NCI-H510A (cell line): ENCODE measurements around the gene PKP2.

ENCODE experiments used
- DNase-seq: peaks from one replicate; lab custom pipeline; 2025; lab: John Stamatoyannopoulos, UW

PKP2 gene

GRCh38 chr12:32896432-32897280 is at the start of gene PKP2:
Gene PKP2, minus strand, starts transcription at chr12:32896777. Its CDS starts 46 bp downstream, at chr12:32896731.
- DNase-seq = peak; percentile 87

DNA sequence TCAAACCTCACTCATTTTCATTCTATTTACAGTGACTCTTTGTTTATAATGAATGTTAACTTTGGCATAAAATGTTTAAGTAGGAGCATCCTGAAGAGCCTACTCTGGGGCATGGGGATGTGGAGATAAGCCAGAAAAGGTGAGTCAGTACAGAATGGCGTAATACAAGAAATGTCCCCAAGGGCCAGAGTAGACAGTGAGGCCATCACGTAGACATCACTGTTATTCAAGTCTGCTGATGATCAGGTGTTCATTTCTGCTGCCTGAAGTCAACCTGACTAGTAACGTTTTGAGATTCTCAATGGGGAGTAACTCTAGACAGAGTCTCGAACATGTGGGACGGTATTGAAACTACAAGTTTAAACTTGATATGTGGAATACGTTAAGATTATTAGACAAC is 47.6 kb upstream of the PKP2 start:
- no peak for DNase-seq

DNA sequence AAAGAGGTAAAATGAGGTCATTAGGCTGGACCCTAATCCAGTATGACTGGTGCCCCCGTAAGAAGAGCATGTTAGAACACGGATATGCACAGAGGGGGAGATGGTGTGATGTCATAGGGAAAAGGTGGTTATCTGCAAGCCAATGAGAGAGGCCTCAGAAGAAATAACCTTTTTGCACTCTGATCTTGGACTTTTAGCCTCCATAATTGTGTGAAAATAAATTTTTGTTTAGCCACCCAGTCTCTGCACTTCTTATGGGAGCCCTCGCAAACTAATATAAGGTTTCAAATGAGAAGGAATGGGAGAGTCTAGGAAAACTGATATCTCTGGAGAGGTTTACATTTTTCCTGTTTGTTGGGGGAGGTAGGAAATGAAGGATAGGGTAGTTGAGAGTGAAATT is 43.2 kb upstream of the PKP2 start:
- no peak for DNase-seq

DNA sequence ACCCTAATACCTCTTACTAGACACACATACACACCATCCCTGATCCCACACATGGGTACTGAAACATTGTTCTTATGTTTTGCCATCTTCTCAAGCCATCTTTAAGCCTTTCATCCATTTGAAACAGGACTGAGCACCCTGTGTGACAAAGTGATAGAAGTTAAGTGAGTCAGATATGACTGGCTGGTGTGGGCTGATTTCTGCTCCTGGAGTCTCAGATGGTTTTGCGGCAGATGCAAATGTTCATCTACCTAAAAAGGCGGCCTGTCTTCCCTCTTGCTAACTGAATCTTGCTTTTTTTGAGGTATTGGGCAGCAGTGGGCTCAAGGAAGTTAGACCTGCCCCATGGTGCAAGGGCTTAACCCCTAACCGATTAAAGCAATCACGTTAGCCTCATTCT is 30.4 kb upstream of the PKP2 start:
- DNase-seq = no peak

GRCh38 chr12:32926356-32926755 is 29.8 kb upstream of the PKP2 start:
- DNase-seq = no peak

DNA sequence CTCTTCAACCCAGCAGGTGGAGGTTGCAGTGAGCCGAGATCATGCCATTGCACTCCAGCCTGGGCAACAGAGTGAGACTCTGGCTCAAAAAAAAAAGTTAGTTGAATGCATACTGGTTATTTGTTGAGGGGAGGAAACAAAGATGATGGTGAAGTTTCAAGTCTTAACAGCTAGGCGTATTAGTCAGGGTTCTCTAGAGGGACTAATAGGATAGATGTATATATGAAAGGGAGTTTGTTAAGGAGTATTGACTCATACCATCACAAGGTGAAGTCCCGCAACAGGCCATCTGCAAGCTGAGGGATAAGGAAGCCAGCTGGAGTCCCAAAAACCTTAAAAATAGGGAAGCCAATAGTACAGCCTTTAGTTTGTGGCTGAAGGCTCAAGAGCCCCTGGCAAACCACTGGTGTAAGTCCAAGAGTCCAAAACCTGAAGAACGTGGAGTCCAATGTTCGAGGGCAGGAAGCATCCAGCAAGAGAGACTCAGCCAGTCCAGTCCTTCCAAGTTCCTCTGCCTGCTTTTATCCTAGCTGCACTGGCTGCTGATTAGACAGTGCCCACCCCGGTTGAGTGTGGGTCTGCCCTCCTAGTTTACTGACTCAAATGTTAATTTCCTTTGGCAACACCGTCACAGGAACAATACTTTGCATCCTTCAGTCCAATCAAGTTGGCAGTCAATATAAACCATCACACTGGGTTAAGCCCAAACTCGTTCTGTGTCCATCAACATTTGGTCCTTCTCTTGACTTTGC is 26.1 kb upstream of the PKP2 start:
- DNase-seq = no peak

DNA sequence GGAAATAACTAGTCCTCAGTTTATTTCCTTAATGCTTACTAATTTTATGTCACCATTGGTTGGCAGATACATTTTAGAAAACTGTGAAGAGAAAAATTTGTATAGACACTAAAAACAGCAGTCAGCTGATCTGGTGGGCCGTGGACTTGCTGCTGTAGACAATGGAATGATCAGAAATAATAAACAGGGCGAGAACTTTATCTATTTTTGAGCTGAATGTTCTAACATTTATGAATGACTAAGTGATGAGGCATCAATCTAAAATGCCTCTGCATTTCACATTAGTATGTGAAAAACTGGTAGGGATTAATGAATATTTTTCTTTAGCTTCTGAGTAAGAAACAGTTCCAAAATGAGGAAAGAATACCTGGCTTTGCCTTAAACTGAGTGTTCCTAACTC is 24.8 kb upstream of the PKP2 start:
- DNase-seq = no peak

DNA sequence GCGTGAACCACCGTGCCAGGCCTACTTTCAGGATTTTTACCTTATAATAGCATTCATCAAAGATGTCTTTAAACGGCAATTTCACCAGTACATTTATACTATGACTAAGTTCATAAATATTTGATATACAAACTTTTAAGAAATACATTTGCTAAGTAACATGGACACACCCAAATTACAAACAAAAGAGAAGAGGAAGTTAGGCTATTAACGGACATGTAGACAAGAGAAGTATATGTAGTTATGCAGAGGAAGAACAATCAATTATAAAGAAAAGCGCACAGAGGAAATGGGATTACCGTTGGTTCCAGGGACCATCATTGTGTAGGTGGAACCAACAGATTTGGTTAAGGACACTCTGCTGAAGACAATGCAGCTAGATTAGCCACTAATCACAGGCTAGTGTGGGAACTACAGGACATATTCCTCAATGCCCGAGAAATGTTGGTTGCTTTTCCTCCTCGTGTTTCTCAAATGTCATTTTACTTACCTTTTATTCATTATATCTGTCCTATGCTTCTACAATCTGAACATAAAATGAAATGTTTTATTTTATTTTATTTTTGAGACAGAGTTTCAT is 24.0 kb upstream of the PKP2 start:
- no peak for DNase-seq

DNA sequence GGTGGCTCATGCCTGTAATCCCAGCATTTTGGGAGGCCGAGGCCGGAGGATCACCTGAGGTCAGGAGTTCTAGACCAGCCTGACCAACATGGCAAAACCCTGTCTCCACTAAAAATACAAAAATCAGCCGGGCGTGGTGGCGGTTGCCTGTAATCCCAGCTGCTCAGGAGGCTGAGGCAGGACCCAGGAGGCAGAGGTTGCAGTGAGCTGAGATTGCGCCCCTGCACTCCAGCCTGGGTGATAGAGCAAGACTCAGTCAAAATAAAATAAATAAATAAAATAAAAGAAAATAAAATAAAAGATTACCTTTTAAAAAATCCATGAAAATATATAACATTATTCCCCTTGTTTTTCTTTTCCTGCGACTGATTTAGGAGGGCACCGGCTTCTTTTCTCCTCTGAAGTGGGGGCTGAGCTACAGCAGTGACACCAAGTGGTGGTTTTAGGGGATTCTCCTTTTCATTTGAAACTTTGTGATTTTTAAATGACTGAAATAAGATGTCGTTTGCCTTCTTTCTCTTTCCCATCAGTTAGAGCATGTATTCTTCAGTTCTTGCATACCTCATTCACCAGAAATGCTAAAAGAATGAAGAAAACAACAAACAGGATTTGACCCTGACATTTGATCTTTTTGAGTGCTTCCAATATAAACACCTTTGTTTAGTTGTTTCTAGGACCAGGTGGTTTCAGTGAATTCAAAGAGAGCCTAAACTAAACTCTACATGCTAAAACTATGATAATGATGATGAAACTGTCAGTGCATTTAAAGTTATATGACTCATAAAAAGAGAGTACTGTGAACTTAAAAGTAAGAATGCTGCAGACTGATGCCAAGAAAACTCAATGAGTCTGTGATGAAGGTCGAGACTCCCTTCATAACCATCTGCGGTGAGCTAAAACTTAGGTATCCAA is 22.6 kb upstream of the PKP2 start:
- DNase-seq = no peak

GRCh38 chr12:32917094-32917611 is 20.6 kb upstream of the PKP2 start:
- no peak for DNase-seq

DNA sequence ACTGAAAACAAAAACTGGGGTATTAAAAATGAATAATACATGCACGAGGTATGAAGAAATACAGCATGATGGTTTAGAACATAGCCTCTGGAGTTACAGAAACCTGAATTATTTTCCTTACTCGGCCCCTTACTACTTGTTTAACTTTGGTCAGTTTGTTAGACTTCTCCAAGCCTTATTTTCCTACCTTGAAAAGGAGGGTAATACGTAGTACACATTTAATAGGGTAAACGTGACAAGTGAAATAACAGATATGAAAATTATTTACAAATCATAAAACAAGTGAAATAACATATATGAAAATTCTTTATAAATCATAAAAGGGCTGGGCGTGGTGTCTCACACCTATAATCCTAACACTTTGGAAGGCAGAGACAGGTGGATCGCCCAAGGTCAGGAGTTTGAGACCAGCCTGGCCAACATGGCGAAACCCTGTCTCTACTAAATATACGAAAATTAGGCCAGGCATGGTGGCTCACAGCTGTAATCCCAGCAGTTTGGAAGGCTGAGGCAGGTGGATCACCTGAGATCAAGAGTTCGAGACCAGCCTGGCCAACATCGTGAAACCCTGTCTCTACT is 11.4 kb upstream of the PKP2 start:
- no peak for DNase-seq

- DNase-seq = no peak
These were observed 10.6 kb upstream of the PKP2 start for GRCh38 chr12:32907166-32907565.

DNA sequence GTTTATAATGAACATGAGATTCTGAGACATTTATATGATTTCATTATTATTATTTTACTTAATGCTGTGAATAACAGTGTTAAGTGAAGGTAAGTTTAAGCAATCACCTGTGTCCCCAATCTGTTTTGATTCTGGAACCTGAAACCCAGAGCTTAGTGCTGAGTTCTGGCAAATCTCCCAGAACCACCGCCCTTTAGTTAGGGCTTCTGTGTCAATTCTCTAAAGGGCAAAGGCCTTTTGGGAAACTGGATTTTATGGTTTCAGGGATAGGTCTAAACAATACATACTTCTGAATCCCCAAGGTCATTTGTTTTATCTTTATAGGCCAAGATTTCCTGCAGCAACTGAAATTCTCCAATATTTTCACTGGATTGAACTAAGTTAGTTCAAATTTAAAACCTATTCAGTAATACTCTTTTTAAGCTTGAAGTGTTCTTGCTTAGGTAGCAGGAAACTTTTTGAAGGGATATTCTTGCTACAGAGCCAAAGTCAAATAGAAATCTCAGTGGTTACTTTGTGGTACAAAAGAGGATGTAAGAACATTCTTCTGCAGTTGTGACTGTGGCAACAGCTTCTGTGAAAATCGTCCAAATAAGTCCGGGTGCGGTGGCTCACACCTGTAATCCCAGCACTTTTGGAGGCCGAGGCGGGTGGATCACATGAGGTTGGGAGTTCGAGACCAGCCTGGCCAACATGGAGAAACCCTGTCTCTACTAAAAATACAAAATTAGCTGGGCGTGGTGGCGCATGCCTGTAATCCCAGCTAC is 10.0 kb upstream of the PKP2 start:
- DNase-seq = no peak

DNA sequence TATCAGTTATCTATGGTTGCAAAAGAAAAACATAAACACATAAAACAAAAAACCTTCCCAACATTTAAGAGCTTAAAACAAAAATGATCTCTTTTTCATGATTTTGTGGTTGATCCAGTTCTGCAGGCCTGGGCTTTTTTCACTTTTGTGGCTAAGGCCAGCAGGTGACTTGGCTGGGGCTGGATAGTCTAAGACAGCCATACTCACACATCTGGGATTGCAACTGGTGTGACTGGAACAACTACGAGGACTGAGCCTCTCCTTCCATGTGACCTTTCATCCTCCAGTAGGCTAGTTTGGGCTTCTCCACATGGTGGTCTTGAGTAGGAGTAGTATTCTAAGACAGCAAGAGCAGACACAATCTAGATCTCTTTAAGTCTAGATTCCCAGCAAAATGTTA is 7.2 kb upstream of the PKP2 start:
- DNase-seq = no peak

- DNase-seq = no peak
These were observed 6.7 kb upstream of the PKP2 start for GRCh38 chr12:32903318-32903717.

DNA sequence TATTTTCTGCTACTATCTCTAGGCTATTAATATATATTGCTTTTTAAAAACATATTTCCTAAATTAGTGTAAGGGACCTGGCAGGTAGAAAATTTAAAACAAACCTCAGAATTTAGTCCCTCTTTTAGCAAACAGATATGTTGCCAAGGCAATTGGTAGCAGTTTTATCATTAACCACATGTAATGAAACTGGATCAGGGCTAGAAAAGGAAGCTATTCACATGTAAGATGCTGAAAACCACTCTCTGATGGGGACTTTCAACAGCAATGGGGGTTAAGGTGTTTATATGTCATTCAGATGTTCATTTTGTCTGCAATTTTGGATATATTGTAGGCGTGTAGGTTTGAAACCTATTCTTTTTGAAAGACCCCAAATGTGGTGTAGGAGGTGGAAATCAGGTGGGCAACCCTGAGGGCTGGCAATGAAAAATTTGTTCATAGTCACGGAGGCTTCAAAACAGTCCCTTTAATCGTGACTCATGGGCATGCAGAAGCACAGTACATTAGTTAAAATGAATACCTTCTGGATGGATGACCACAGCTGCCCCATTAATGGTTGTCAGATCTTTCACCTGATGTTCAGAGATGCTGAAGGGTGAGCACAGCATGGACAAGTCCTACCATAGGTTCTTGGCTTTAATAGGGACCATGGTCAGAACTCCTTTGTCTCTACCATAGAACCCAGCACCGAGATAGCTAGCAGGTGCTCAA is 5.9 kb upstream of the PKP2 start:
- DNase-seq = no peak

DNA sequence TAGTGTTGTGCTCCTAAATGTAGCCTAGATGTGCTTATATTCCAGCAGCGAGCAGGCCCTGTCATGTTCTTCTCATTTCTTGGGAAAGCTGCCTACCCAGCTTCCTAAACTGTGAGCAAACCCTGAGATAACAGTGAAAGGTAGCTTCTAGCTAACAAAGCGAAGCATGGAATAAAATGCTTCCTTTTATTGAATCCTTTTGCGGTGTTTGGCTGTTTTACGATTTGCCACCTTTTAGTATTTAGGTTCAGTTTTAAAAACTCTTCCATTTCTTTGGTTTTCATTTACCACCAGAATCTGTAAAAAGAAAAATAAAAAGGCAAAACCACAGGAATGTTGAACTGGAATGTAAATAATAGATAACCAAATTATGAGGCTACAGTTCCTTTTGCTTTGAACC is 5.0 kb upstream of the PKP2 start:
- DNase-seq = no peak

- DNase-seq = peak; percentile 6
These were observed 1.4 kb upstream of the PKP2 start for GRCh38 chr12:32897687-32898573.

GRCh38 chr12:32897281-32897610 is 669 bp upstream of the PKP2 start:
- DNase-seq = no peak
